Esophagus muscularis mucosa (tissue), 4 donors: ENCODE results near the gene PLIN3. TPM values are rescaled to one million over a fixed set of nuclear protein-coding genes. Genes with fewer than 3 reads are reported as not detected.

Source experiments
- DNase-seq: peaks from one replicate; pipeline ENCODE4 v3.0.0-alpha.2; 2017; ENCODE audit errors: extremely low spot score
- H3K27ac ChIP-seq, 4 donors: fragments of 200-600 bp; sonication (generic); replicated peaks in 1 of 4; 1 replicate in 3 of 4; 2 replicates in 1 of 4; pipeline ENCODE4 v1.5.1; 2016 to 2019; ENCODE audit warnings: mild to moderate bottlenecking in 1 of 4
- H3K27me3 ChIP-seq, 4 donors: fragments of 200-600 bp; sonication (generic); one replicate each; pipeline versions ENCODE4 v1.5.1 to v1.6.0; 2016 to 2019
- H3K36me3 ChIP-seq, 4 donors: fragments of 200-600 bp; sonication (generic); one replicate each; pipeline ENCODE4 v1.5.1; 2016 to 2019
- H3K4me1 ChIP-seq, 4 donors: fragments of 200-600 bp; sonication (generic); one replicate each; pipeline ENCODE4 v1.5.1; 2016 to 2019
- H3K4me3 ChIP-seq, 4 donors: fragments of 200-600 bp; sonication (generic); 1 replicate in 2 of 4; 2 replicates in 2 of 4; pipeline ENCODE4 v1.5.1; 2016 to 2019; ENCODE audit warnings: mild to moderate bottlenecking in 4 of 4, moderate library complexity in 1 of 4
- H3K9me3 ChIP-seq, 4 donors: fragments of 200-600 bp; sonication (generic); 1 replicate in 3 of 4; 2 replicates in 1 of 4; pipeline ENCODE4 v1.5.1; 2016 to 2019
- CTCF ChIP-seq, 3 experiments: fragments of 200-600 bp in 2 of 3; fragments of 450-650 bp in 1 of 3; sonication (generic) in 2 of 3; IDR thresholded peaks; one replicate each; pipeline ENCODE4 v1.5.1; 2017 to 2019; ENCODE audit warnings: antibody characterized with exemption in 3 of 3, mild to moderate bottlenecking in 2 of 3, moderate library complexity in 1 of 3
- EP300 ChIP-seq: sonication (generic); formaldehyde crosslinking; IDR thresholded peaks from one replicate; pipeline ENCODE4 v1.6.1; 2017; ENCODE audit warnings: antibody characterized with exemption
- POLR2A ChIP-seq: fragments of 450-650 bp; IDR thresholded peaks from one replicate; pipeline ENCODE4 v1.6.1; 2017; ENCODE audit warnings: antibody characterized with exemption, moderate library complexity, mild to moderate bottlenecking, low read depth
- POLR2AphosphoS5 ChIP-seq, 2 donors: sonication (generic); formaldehyde crosslinking; IDR thresholded peaks; one replicate each; pipeline ENCODE4 v1.6.1; 2017; ENCODE audit warnings: antibody characterized with exemption in 2 of 2
- WGBS: methylation state at CpG from one replicate; pipeline ENCODE4 v1.1.5; 2018; 5-methylcytosine and 5-hydroxymethylcytosine counted together
- intact Hi-C: fragments of 100-400 bp; cut with DNase I; formaldehyde crosslinking; loops from one replicate; pipeline ENCODE4 v1.15.1; 2023
- total RNA-seq, 4 donors: library from RNA; depleted of rRNA; stranded (reverse); fragments of >200 nt; gene quantifications; one replicate each; pipeline versions ENCODE4 v1.1.0 to v1.2.1, GENCODE V29; 2016

The PLIN3 gene
- total RNA-seq, 4 donors from 2014 or later = 15.4 to 69.0 (median 51.1) TPM

GRCh38 chr19:4791183-4792018, 76.1 kb downstream of the PLIN3 start, which contains the start of gene FEM1A:
TSS of gene FEM1A (plus strand) at chr19:4791734. CDS start at chr19:4791855, 121 bp downstream.
- Histone ChIP-seq H3K4me1 (peaks cover 33 to 49% (median 48%) of the 10 kb centered on the region in 4 donors), H3K36me3 (peaks cover 16 to 40% (median 30%) of the 10 kb centered on the region in 4 donors), H3K27me3 (no peaks in the 10 kb centered on the region), H3K4me3 (peak within 1 kb of the TSS; percentile 79 to 99 (median 84)), H3K9me3 (no peaks in the 10 kb centered on the region), H3K27ac (peak within 1 kb of the TSS; percentile 89 to 94 (median 92))
- TF ChIP-seq CTCF (IDR thresholded peaks at IDR 0.05) (peak; percentile 98 to 100 (median 98)), POLR2AphosphoS5 (IDR thresholded peaks at IDR 0.05) (peak; percentile 86 to 87), POLR2A (peak; percentile 56), EP300 (peak; percentile 86)
- WGBS = under 1% methylated on average over 44 of the region's 80 CpGs
- peak; percentile 100 for DNase-seq
- intact Hi-C loops = no loop called here

Other genes starting within 250 kb of the PLIN3 start
- 10 to 100 TPM in 3 of 4 donors, 1 to 10 TPM in 1; 5.5 to 16.5 (median 13.2) TPM for gene TNFAIP8L1, start 228.2 kb downstream of the PLIN3 start, total RNA-seq
- 10 to 100 TPM; 22.8 to 59.2 (median 42.8) TPM for gene MYDGF, start 197.3 kb downstream of the PLIN3 start, total RNA-seq
- gene DPP9, start 143.8 kb downstream of the PLIN3 start, total RNA-seq = 100 to 1,000 TPM in 1 of 4 donors, 10 to 100 TPM in 3; 42.4 to 106 (median 56.0) TPM
- 10 to 100 TPM; 16.2 to 22.8 (median 19.9) TPM for gene FEM1A, start 75.9 kb downstream of the PLIN3 start, total RNA-seq
- 1 to 10 TPM; 7.5 to 8.3 (median 8.0) TPM for gene TICAM1, start 36.0 kb downstream of the PLIN3 start, total RNA-seq
- under 1 TPM in 1 of 4 donors, not detected in 3; 0.26 TPM for gene ARRDC5, start 35.2 kb upstream of the PLIN3 start, total RNA-seq
- 1 to 10 TPM in 1 of 4 donors, under 1 TPM in 3; 0.33 to 1.2 (median 0.64) TPM for gene UHRF1, start 41.8 kb upstream of the PLIN3 start, total RNA-seq
- gene KDM4B, start 101.4 kb upstream of the PLIN3 start, total RNA-seq = 10 to 100 TPM; 26.0 to 51.2 (median 34.2) TPM